GM19438 (cell line): ENCODE measurements around the gene STARD9.
"Not testable (repeated sequence)": the region's sequence is repeated elsewhere in the genome, so short reads cannot be mapped to it uniquely, and the experiment has no call there.

ENCODE experiments used
- ATAC-seq: cut with Tn5 transposase; IDR thresholded peaks from one replicate; pipeline ENCODE4 v1.9.1; 2021; ENCODE audit warnings: low read depth; ENCODE audit not compliant: unreplicated experiment

STARD9 gene

GRCh38 chr15:42621996-42622925 is 46.9 kb downstream of the STARD9 start:
- ATAC-seq, result no peak

DNA sequence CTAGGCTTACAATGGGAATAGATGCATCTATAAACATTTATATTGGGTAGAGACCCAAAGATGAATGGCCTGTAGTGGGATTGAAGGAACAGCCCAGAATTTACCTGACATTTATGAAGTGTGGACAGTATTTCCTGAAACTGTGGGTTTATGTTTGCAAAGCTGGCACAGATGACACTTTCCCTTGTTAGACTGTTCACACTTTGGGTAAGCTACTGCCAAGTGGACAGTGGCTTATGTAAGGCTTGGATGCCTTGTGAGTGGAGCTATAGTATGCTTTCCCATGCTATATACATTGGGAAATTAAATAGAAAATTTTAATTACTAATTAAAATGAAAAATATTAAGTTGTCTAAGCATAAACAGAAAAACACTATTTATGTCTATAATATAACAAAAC is 48.5 kb downstream of the STARD9 start:
- no peak for ATAC-seq

GRCh38 chr15:42627485-42627884 is 52.1 kb downstream of the STARD9 start:
- ATAC-seq, result no peak

- ATAC-seq, result no peak
Measured at GRCh38 chr15:42628761-42629160, 53.4 kb downstream of the STARD9 start.

DNA sequence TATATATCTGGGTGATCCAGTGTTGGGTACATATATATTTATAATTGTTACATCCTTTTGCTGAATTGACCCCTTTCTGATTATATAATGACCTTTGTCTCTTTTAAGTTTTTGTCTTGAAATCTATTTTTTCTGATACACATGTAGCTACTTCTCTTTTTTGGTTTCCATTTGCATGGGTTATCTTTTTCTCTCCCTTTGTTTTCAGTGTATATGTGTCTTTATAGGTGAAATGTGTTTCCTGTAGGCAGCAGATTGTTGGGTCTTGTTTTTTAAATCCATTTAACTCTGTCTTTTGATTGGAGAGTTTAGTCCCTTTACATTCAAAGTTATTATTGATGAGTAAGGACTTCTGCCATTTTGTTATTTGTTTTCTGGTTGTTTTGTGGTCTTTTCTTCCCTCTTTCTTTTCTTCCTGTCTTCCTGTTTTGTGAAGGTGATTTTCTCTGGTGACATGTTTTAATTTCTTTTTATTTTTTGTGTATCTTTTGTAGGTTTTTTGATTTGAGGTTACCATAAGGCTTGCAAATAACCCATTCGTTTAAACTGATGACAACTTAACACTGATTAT is 56.8 kb downstream of the STARD9 start:
- no peak for ATAC-seq

DNA sequence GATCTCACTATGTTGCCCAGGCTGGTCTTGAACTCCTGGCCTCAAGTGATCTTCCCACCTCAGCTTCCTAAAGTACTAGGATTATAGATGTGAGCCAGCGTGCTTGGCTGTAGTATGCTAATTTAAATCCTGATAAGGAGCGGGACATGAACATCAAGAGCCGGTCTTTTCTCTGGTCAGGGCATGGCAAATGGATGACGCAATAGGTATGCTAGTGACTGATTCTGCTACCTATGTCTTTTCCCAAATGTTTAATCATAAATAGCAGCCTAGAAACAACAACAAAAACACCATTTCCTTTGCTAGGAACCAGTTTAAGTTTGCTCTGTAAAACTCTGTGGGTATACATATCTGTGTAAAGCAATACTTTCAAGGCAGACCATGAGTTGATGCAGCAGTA is 64.7 kb downstream of the STARD9 start:
- no peak for ATAC-seq

DNA sequence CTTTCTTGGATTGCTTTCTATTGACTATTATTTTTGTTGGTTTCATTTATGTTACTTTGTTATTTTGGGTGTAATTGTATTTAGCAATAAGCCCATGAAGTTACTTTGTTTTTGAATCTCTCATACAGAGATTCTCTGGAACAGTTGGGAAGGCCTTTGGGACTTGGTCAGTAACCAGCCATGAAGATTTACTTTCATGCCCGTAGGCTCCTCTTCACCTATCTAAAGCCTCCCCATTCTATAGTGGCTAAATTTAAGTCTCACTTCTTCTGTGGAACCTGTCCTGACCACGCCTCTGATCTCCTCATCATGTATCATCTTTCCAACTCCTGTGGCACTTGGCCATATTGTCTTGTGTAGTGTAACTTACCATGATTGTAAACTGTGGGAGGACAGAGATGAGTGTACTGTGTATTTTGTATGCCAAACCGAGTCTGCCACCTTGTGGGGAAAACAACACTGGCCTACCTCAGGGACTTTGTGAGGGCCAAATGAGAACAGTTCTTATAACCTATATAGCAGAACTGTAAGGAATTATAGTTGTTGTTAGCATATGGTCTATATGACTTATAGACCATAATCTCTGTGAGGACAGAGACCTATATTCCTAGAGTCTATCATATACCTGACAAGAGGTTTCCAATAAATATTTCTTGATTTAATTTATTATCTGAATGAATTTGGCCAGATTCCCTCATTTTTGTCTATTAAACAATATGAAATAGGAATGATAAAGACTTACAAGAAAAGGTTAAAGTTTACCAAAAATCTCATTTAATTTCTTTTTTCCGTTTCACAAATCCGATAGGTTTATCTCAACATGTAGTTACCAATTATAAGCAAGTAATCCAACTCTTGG is 75.0 kb downstream of the STARD9 start:
- ATAC-seq, result no peak

DNA sequence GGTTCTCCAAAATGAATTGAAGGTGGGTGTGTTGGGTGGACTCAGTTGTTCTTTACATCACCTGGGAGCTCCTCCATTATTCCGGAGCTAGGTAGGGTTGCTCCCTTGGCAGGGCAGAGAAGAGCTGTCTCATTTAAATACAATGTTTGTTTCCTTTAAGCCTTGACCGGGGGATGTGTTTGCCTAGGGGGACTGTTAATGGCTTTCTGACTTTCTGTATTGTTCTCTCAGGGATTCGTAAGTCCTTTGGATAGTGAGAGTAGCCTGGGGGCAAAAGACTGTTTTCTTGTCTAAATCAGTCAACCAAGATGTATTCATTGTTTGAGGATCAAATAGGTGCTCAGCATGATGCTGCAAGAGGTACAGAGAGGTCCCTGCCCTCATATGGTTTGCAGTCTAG is 90.4 kb downstream of the STARD9 start:
- ATAC-seq, result no peak

- no peak for ATAC-seq
Measured at GRCh38 chr15:42667855-42668254, 92.4 kb downstream of the STARD9 start.

DNA sequence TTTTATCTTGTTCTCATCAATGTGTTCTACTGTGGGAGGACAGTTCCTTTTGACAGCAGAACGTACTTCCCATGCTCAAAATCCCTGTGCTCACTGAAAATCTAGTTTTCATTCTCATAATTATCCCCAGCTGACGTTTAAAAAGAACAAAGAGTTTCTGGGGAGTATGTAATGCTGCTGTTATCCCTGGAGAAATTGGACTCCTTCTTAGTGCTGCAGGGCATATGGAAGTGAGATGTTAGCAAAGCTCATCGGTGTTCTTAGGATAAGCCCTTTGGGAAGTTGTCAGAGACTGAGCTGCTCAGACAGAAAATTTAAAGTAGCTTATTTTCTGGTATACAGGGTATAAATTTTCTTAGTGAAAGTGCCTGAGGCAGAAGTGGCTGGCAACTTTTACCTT is 95.0 kb downstream of the STARD9 start:
- no peak for ATAC-seq

GRCh38 chr15:42672444-42672843 is 97.0 kb downstream of the STARD9 start:
- no peak for ATAC-seq

GRCh38 chr15:42674472-42674871 is 99.1 kb downstream of the STARD9 start:
- ATAC-seq, result no peak

DNA sequence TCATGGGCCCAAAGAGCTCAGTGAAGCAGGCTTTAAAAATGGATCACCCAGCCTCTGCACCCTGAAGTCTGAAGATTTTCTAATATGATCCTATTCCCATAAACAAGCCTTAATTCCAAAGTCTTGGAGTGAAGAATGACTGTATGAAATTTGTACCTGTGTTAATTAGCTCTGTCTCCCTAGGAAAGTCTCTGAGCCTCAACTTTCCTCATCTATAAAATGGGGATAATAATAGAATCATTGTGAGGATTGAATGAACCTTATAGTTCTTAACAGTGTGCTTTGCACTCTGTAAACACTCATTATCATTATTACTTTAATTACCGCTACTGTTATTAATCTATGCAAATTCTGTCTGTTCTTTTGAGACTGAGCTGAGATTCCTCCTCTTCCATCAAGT is 99.6 kb downstream of the STARD9 start:
- no peak for ATAC-seq

DNA sequence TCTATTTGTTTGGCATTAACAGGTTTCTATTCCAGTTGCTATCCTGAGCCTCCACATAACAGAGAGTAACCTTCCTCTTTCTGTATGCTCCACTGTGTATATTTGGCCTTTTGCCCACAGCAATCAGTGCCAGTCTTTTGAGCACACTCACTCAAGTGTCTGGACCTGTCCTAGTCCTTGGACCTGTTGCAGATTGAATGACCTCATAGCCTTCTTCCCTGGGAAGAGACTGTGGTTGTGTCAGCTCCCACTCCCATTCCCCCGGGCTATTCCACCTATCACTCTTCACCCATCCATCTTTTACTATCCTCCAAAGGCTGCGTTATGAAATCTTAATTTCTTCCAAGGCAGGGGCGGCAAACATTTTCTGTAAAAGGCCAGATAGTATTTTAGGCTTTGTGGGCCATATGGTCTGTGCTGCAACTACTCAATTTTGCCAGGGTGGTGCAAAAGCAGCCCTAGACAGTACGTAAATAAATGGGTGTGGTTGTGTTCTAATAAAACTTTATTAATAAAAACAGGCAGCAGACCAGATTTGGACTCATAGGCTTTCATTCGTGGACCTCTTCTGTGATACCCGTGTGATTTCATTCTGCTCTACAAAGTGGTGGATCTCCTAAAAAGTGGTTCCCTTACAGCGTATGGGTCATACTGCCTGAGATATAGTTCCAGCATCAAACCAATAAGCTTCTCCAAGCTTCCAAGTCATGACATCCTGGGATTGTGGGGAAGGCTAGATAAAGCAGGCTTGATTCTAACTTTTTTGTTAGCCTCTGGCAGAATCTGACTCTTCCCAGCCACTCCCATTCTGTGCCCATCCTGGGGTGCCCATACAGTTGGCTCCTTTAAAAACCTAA is 104.1 kb downstream of the STARD9 start:
- no peak for ATAC-seq

- ATAC-seq, result not testable (repeated sequence)
Measured at GRCh38 chr15:42680142-42680482, 104.7 kb downstream of the STARD9 start.

DNA sequence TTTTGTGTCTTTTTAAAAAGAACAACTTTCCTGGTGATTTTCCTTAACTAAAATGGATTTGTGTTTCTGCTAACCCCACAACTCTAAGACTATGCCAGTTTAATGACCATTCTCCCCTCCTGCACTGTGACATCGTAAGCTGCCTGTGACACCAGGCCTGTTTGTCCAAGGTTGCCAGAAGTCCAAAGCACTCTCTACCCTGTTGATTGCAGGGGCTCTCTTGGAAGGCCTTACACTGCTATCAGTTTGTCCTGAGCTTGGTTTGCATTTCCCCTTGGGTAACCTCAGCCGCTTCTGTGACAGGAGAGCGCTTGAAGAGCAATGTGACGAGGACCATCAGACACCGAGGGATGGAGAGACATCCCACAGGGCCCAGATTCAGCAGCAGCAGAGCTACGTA is 105.7 kb downstream of the STARD9 start:
- no peak for ATAC-seq

DNA sequence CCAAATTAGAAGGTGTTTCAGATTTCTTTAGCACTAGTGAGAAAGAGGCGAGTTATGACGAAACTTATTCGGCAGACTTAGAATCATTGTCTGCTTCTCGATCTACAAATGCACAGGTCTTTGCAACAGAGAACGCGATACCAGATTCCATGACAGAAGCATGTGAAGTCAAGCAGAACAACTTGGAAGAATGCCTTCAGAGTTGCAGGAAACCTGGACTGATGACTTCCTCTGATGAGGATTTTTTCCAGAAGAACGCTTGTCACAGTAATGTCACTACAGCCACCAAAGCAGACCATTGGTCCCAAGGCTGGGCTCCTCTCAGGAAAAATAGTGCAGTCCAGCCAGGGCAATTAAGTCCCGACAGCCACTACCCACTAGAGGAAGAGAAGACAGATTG is 110.9 kb downstream of the STARD9 start:
- ATAC-seq, result no peak

DNA sequence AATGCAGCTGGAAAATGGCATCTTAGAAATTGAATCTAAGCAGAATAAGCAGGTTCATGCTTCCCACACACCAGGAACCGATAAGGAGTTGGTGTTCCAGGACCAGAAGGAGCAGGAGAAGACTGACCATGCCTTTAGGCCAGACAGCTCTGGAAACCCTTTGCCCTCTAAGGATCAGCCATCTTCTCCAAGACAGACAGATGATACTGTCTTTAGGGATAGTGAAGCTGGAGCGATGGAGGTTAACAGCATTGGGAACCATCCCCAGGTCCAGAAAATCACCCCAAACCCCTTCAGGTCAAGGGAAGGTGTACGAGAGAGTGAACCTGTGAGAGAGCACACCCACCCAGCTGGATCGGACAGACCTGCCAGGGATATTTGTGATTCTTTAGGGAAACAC is 112.3 kb downstream of the STARD9 start:
- ATAC-seq, result no peak

- no peak for ATAC-seq
Measured at GRCh38 chr15:42688301-42688700, 112.9 kb downstream of the STARD9 start.

DNA sequence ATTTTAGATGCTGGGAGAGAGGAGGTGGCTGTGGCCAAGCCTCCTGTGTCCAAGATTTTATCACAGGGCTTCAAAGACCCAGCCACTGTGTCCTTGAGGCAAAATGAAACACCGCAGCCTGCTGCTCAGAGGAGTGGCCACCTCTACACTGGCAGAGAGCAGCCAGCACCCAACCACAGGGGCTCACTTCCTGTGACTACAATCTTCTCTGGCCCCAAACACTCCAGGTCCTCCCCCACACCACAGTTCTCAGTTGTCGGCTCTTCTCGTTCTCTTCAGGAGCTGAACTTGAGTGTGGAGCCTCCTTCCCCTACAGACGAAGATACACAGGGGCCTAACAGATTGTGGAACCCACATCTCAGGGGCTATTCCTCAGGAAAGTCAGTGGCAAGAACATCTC is 115.9 kb downstream of the STARD9 start:
- ATAC-seq, result no peak
